Stimulated activated CD4-positive, alpha-beta T cell treated with anti-CD3 and anti-CD28 coated beads, Interleukin-2, amount 100 ng/mL, for 4 hours (primary cell): ENCODE data around the gene ENDOD1.
"Not testable (repeated sequence)": the region's sequence is repeated elsewhere in the genome, so short reads cannot be mapped to it uniquely, and the experiment has no call there.

Experiments
- DNase-seq: peaks from one replicate; pipeline ENCODE4 v3.0.0-alpha.2; 2020; ENCODE audit warnings: low read depth

ENDOD1 gene

GRCh38 chr11:95104121-95104830 lies 14.6 kb downstream of the ENDOD1 start:
- DNase-seq, result no peak

- no peak for DNase-seq
These were observed 15.2 kb downstream of the ENDOD1 start for GRCh38 chr11:95104856-95105255.

GRCh38 chr11:95108159-95108611 lies 18.5 kb downstream of the ENDOD1 start:
- no peak for DNase-seq

- no peak for DNase-seq
These were observed 19.3 kb downstream of the ENDOD1 start for GRCh38 chr11:95108671-95109551.

- DNase-seq, result not testable (repeated sequence)
These were observed 21.8 kb downstream of the ENDOD1 start for GRCh38 chr11:95111471-95111870.

- DNase-seq, result no peak
These were observed 22.4 kb downstream of the ENDOD1 start for GRCh38 chr11:95111923-95112540.

- no peak for DNase-seq
These were observed 26.0 kb downstream of the ENDOD1 start for GRCh38 chr11:95115597-95115996.

GRCh38 chr11:95119361-95120060 lies 29.9 kb downstream of the ENDOD1 start:
- DNase-seq, result no peak

GRCh38 chr11:95121698-95122097 lies 32.1 kb downstream of the ENDOD1 start:
- no peak for DNase-seq

GRCh38 chr11:95123556-95123955 lies 33.9 kb downstream of the ENDOD1 start:
- no peak for DNase-seq

GRCh38 chr11:95128602-95129001 lies 39.0 kb downstream of the ENDOD1 start:
- no peak for DNase-seq

- DNase-seq, result no peak
These were observed 43.3 kb downstream of the ENDOD1 start for GRCh38 chr11:95132956-95133355.

- DNase-seq, result no peak
These were observed 44.8 kb downstream of the ENDOD1 start for GRCh38 chr11:95134491-95134890.

GRCh38 chr11:95135155-95135554 lies 45.5 kb downstream of the ENDOD1 start:
- DNase-seq, result no peak

- DNase-seq, result no peak
These were observed 46.2 kb downstream of the ENDOD1 start for GRCh38 chr11:95135880-95136279.

- not testable (repeated sequence) for DNase-seq
These were observed 47.1 kb downstream of the ENDOD1 start for GRCh38 chr11:95136747-95137146.

GRCh38 chr11:95137299-95137698 lies 47.7 kb downstream of the ENDOD1 start:
- no peak for DNase-seq

- no peak for DNase-seq
These were observed 48.8 kb downstream of the ENDOD1 start for GRCh38 chr11:95138448-95138847.

- no peak for DNase-seq
These were observed 50.9 kb downstream of the ENDOD1 start for GRCh38 chr11:95140397-95141033.

- DNase-seq, result no peak
These were observed 52.8 kb downstream of the ENDOD1 start for GRCh38 chr11:95142431-95142830.

- DNase-seq, result no peak
These were observed 53.5 kb downstream of the ENDOD1 start for GRCh38 chr11:95143106-95143681.
